Loucy (cell line): ENCODE data around the gene CLNK.

Experiments used
- H2AFZ ChIP-seq: fragments of 200-600 bp; sonication (generic); 2 replicates; pipeline ENCODE4 v1.6.0; 2016; ENCODE audit warnings: antibody characterized with exemption, mild to moderate bottlenecking, low read length, moderate library complexity
- H3F3A ChIP-seq: fragments of 200-600 bp; 2 replicates; pipeline ENCODE4 v1.6.0; 2016; ENCODE audit warnings: antibody characterized with exemption, low read depth, mild to moderate bottlenecking
- H3K27me3 ChIP-seq: fragments of 200-600 bp; sonication (generic); 2 replicates; pipeline ENCODE4 v1.6.1; 2014; ENCODE audit warnings: low read length, mild to moderate bottlenecking; ENCODE audit not compliant: insufficient read depth, poor library complexity, severe bottlenecking
- H3K36me3 ChIP-seq: fragments of 200-600 bp; sonication (generic); 2 replicates; pipeline ENCODE4 v1.6.1; 2016; ENCODE audit warnings: low read length; ENCODE audit not compliant: insufficient read depth
- H3K4me1 ChIP-seq: fragments of 200-600 bp; sonication (generic); 2 replicates; pipeline ENCODE4 v1.5.1; 2014; ENCODE audit warnings: low read length, mild to moderate bottlenecking; ENCODE audit not compliant: insufficient read depth, poor library complexity, severe bottlenecking
- H3K4me2 ChIP-seq: fragments of 200-600 bp; sonication (generic); 2 replicates; pipeline ENCODE4 v1.6.0; 2014; ENCODE audit warnings: antibody characterized with exemption, low read length, low read depth, mild to moderate bottlenecking; ENCODE audit not compliant: poor library complexity, severe bottlenecking
- H3K4me3 ChIP-seq: fragments of 200-600 bp; sonication (generic); 2 replicates; pipeline ENCODE4 v1.5.1; 2014; ENCODE audit warnings: low read length, mild to moderate bottlenecking, mixed read lengths; ENCODE audit not compliant: poor library complexity, severe bottlenecking
- H3K79me2 ChIP-seq: fragments of 200-600 bp; sonication (generic); 2 replicates; pipeline ENCODE4 v1.6.1; 2014; ENCODE audit warnings: low read length; ENCODE audit not compliant: insufficient read depth
- H3K9ac ChIP-seq: fragments of 200-600 bp; sonication (generic); 2 replicates; pipeline ENCODE4 v1.6.0; 2014; ENCODE audit warnings: mild to moderate bottlenecking, low read depth, low read length, moderate library complexity; ENCODE audit not compliant: poor library complexity, severe bottlenecking
- H3K9me2 ChIP-seq: fragments of 200-600 bp; sonication (generic); replicated peaks from 2 replicates; pipeline ENCODE4 v1.6.1; 2016; ENCODE audit warnings: low read depth, low read length, mixed read lengths
- H3K9me3 ChIP-seq: fragments of 200-600 bp; sonication (generic); 2 replicates; pipeline ENCODE4 v1.6.1; 2014; ENCODE audit warnings: mild to moderate bottlenecking, antibody characterized with exemption, low read length, low read depth; ENCODE audit not compliant: insufficient read depth
- H4K20me1 ChIP-seq: fragments of 200-600 bp; sonication (generic); 2 replicates; pipeline ENCODE4 v1.6.0; 2014; ENCODE audit warnings: antibody characterized with exemption, low read length, mild to moderate bottlenecking; ENCODE audit not compliant: insufficient read depth, poor library complexity, severe bottlenecking
- EZH2phosphoT487 ChIP-seq: fragments of 200-600 bp; IDR thresholded peaks from 2 replicates; pipeline ENCODE4 v1.6.1; 2018; ENCODE audit warnings: antibody characterized with exemption, mild to moderate bottlenecking, moderate library complexity, borderline replicate concordance
- TF ChIP-seq, protein P1 (sequence below): fragments of 200-600 bp; sonication (generic); conservative IDR thresholded peaks from 2 replicates; pipeline ENCODE4 v1.5.1; 2014; ENCODE audit warnings: mild to moderate bottlenecking, antibody characterized with exemption, low read length

CLNK gene

GRCh38 chr4:10529291-10530136, 155.1 kb downstream of the CLNK start:
- Histone ChIP-seq H3K4me2 (no peak overlapping the region), H3K4me1 (no peaks in the 10 kb centered on the region), H3K9ac (no peak overlapping the region), H3F3A (no peaks in the 10 kb centered on the region), H3K9me2 (no peaks in the 10 kb centered on the region), H3K4me3 (no peak overlapping the region), H3K27me3 (no peaks in the 10 kb centered on the region), H3K36me3 (no peaks in the 10 kb centered on the region), H3K79me2 (no peaks in the 10 kb centered on the region), H2AFZ (no peak overlapping the region), H4K20me1 (no peaks in the 10 kb centered on the region), H3K9me3 (no peaks in the 10 kb centered on the region)
- no peak for TF ChIP-seq EZH2phosphoT487
- TF ChIP-seq, protein P1, sequence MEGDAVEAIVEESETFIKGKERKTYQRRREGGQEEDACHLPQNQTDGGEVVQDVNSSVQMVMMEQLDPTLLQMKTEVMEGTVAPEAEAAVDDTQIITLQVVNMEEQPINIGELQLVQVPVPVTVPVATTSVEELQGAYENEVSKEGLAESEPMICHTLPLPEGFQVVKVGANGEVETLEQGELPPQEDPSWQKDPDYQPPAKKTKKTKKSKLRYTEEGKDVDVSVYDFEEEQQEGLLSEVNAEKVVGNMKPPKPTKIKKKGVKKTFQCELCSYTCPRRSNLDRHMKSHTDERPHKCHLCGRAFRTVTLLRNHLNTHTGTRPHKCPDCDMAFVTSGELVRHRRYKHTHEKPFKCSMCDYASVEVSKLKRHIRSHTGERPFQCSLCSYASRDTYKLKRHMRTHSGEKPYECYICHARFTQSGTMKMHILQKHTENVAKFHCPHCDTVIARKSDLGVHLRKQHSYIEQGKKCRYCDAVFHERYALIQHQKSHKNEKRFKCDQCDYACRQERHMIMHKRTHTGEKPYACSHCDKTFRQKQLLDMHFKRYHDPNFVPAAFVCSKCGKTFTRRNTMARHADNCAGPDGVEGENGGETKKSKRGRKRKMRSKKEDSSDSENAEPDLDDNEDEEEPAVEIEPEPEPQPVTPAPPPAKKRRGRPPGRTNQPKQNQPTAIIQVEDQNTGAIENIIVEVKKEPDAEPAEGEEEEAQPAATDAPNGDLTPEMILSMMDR: no peak

DNA sequence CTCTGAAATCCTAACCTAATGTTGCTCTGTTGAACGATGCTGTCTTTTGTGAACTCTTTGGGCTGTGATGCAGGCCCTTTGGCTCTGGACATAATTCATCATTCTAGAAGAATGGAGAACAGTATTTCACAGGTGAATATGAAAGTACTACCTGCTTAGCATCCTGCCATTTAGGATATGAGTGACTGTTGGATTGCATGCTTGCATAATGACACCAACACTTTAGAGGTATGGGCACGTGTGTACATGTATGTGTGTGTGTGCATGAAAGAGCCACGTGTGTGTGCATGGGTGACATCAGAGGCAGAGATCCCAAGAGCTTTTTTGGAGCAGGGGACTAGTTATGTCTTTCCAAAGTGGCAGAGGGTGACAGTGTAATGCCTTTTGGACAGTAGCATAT, 157.1 kb downstream of the CLNK start:
- H3K36me3 ChIP-seq: no peaks in the 10 kb centered on the region
- no peak overlapping the region for H3K9ac ChIP-seq
- no peak overlapping the region for H3K4me3 ChIP-seq
- no peaks in the 10 kb centered on the region for H3K9me2 ChIP-seq
- no peaks in the 10 kb centered on the region for H3K79me2 ChIP-seq
- TF ChIP-seq EZH2phosphoT487: no peak
- TF ChIP-seq, protein P1: no peak
- no peaks in the 10 kb centered on the region for H3K9me3 ChIP-seq
- no peaks in the 10 kb centered on the region for H3K27me3 ChIP-seq
- H4K20me1 ChIP-seq: no peaks in the 10 kb centered on the region
- H2AFZ ChIP-seq: no peak overlapping the region
- no peaks in the 10 kb centered on the region for H3K4me1 ChIP-seq
- no peaks in the 10 kb centered on the region for H3F3A ChIP-seq
- no peak overlapping the region for H3K4me2 ChIP-seq

GRCh38 chr4:10526429-10527222, 157.9 kb downstream of the CLNK start:
- Histone ChIP-seq H3K27me3 (no peaks in the 10 kb centered on the region), H3K4me2 (no peak overlapping the region), H2AFZ (no peak overlapping the region), H3K79me2 (no peaks in the 10 kb centered on the region), H3K9ac (no peak overlapping the region), H3F3A (no peaks in the 10 kb centered on the region), H3K4me1 (no peaks in the 10 kb centered on the region), H3K4me3 (no peak overlapping the region), H3K9me2 (no peaks in the 10 kb centered on the region), H3K9me3 (no peaks in the 10 kb centered on the region), H3K36me3 (no peaks in the 10 kb centered on the region), H4K20me1 (no peaks in the 10 kb centered on the region)
- TF ChIP-seq, protein P1: peak; percentile 34; the same call in 1 of the 2 replicates
- TF ChIP-seq EZH2phosphoT487: no peak
